Bone marrow (tissue), 2 donors: ENCODE data around the gene TTBK2.

ENCODE experiments used
- DNase-seq, 2 donors: peaks; one replicate each; lab custom pipeline; 2025; lab: John Stamatoyannopoulos, UW

Gene TTBK2

DNA sequence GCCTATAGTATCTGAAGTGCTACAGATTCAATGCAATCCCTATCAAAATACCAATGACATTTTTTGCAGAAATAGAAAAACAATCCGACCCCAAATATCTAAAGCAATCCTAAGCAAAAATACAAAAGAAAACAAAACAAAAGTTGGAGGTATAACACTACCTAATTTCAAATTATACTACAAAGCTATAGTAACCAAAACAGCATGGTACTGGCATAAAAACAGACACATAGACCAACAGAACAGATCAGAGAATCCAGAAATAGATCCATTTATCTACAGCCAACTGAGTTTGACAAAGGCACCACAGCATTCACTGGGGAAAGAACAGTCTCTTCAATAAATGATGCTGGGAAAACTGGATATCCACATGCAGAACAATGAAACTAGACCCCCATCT lies 159.8 kb downstream of the TTBK2 start:
- DNase-seq, result no peak

DNA sequence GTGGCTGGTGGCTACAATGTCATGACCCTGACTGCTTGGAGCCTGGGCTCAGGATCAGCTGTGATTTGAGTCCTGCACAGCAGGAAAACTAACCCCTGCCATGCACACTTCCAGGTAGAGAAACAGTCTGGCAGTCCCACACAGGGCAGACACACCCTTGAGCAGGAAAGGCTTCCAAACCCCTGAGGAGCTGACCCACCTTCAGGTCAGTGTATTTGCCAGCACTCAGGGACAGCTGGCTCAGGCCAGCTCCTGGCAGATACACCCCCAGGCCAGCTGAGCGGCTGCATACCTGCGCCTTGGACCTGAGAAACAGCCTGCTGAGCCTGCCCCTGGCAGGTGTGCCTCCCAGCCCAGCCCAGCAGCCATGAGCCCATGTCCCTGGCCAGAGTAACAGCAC lies 161.5 kb downstream of the TTBK2 start:
- no peak for DNase-seq

DNA sequence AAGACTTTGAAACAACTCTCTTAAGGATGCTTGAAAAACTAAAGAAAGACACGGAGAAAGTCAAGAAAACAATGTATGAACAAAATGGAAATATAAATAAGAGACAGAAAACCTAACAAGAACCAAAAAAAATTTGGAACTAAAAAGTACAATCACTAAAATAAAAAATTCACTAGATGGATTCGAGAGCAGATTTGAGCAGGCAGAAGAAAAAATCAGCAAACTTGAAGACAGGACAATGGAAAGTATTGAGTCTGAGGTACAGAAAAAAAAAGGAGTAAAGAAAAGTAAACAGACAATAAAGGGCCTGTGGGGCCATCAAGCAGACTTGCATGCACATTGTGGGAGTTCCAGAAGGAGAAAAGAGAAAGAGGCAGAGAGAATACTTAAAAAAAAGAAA lies 170.3 kb downstream of the TTBK2 start:
- no peak for DNase-seq

DNA sequence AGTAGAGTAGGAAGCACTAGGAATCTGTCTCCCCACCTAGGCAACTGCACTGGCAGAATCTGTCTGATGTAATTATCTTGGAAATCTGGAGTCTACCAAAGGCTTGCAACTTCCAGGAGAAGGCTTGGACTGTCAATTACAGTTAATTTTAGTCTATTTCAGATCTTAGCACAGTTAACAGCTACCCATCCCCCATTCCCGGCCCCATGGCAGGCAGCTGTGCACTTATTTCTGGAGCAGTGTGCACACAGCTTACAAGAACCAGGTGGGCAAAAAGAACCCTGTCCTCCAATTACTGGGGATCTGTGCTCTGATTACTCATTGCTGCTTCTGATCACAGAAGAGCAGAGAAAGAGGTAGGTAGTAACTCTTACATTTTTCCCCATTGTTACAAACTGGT lies 171.3 kb downstream of the TTBK2 start:
- DNase-seq, result no peak

DNA sequence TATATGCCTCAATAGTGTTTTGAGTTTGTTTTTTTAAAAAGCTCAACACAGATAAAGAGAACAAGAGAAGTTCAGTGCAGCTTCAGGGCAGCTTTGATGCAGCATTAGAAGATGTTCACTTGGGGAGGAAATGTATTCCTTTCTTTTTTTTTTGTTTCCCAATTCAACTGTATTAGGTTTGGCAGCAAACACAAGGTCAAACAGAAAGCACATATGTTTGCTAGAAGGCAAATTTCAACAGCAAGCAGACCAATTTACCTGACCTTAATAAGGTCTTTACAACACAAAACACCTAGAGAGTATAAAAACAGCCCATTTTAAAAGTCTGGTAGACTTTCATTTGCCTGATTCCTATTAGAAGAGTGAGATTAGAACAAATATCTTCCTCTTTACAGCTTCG lies 176.4 kb downstream of the TTBK2 start:
- DNase-seq, result no peak

DNA sequence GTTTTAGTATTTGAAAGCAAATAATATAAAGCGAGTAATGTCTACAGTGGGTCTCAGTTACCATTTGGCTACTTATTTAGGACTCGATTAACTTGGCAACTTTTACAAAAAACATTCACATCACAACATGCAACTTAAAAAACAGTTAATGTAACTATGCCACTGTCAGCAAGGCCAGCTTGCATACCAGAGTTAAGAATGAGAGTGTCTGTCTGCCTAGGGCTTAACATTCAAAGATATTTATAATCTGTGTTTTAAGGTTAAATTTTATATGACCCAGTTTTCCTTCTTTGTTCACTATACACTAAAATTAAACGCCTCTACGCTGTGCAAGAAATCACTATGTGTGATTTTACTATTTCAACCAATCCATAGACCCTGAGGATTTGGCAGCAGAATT lies 178.4 kb downstream of the TTBK2 start:
- no peak for DNase-seq

DNA sequence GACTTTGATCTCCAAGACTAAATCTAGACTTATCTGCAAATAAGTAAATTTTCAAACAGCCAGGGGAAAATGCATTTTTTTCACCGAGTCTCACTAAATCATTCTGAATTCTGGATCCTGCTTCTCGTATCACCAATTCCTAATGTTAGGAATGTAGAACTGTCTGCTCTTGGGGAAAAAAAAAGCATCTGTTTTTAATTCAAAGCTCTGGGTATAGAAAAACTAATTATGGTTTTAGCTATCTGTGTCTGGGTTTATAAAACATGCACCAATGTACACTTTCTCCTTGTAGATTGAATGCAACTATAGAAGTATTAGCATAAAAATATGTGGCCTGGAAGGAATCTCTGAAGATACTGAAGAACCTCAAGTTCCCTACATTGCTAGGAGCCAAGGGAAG lies 178.9 kb downstream of the TTBK2 start:
- no peak for DNase-seq

DNA sequence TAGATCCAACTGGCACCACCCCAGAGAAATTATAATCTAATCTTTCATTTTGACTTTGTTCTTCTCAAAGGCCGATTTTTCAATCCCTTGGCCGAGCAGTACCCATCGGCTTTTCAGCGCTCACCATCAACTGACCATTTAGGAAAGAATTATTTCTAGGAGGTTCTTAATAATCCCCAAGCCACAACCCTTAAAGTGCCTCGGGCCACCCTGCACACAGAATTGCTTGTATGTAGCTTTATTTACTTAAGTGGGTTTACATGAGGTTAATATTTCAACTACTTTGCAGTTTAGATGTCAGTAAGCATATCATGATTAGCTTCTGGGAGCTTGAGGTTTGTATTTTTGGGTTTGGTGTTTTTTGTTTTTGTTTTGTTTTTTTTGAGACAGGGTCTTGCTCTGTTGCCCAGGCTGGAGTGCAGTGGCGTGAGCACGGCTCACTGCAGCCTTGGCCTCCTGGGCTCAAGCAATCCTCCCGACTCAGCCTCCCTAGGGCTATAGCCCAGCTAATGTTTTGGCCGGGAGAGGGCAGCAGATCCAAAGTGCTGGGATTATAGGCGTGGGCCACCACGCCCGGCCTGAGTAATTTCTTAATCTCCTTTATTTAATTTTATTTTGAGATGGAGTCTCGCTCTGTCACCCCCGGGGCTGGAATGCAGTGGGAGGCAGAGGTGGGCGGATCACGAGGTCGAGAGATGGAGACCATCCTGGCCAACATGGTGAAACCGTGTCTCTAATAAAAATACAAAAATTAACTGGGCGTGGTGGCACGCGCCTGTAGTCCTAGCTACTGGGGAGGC lies 182.8 kb downstream of the TTBK2 start:
- no peak for DNase-seq

DNA sequence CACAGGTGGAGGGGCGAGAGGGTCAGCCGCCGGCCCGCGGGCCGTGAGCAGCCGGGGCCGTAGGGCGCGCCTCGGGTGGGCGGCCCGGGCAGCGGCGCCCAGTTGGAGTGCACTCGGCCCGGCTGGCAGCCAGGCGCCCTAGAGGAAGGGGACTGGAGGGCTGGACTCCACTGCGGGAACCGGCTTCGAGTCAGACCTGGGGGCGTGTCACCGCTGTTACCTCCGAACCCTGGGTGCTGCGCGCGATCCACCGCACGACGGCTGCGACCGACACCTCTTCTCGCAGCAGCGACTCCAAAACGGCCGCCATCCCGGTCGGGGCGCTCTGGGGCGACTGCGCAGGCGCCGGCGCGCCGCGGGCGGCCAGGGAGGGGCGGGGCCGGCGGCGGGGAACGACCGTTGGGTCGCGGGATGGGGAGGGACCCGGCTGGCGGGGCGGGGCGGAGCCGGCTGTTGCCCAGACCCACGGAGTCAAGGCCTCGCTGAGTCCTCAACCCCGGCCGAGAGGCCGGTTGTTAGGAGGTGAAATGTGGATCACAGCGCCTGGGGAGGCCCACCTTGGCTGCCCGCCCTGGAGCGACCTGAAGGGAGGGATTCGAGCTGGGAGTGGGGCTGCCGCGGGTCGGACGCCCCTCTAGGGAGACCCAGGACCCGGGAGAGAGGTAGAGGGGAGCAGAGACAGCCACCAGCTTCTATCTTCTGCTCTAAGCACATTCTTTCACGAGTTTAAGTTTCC lies 183.6 kb downstream of the TTBK2 start, which contains the start of gene CDAN1:
Gene CDAN1, minus strand, starts transcription at position 336 of the 736 bp plus-strand sequence. Its CDS starts 26 bp downstream, at position 310.
- peak; percentile 75 to 88 for DNase-seq

DNA sequence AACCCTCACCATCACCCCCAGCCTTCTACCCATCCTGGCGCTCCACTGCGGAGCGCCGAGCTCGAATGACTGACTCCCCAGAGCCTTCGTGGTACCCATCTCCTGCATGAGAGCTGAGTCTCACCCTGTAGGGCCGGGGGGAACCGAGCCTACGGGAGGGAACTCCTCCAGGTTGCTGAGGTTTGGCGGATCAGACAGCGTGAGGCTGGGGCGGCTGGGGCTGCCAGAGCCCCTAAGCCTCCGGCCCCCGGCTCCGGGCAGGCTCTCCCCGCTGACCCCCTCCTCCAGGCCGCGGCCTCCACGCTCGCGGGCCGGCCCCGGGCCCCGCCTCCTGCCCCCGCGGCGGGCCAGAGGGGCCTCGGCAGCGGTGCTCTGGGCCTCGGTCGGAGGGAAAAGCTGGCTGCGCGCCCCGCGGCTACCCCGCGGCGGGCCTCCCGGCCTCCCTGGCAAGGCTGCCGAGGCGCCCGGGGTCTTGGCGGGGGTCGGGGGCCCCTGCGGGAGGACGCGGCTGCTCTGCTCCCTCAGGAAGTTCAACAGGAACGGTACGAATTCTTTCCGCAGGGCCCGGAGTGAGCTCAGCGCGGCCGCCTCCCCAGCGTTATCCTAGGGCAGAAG lies 184.3 kb downstream of the TTBK2 start:
- no peak for DNase-seq

DNA sequence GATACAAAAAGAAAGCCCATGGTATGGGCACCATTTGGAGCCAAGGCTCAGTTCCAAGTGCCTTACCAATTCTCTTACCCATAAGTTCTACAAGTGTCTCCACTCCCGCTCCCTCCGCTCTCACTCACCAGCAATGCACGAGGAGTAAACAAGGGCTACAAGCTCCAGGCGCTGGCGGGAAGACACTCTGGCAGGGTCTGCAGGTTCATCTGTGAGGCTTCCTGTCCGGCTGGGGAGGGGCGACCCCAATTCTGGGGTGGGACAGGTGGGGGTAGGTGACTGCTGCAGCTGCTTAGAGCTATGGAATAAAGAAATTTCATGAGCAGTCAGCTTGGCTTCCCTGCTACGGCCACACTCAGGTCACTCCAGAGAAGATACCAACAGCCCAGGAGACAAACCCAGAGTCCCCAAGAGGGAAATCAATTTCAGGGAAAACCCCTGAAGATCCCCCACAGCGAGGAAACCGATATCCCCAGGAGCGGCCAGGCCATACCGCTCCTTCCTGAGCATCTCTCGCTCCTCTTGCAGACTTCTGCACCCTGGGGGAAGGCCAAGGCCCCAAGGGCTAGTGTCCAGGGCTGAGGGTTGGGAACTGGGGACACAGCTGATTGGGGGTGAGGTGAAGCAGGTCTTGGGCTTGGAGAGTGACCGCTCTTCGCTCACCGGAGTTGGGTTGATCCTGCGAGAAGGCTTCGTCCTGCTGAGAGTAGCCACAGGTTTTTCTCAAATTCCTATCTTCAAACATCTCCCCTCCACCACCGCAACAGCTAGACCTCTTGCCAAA lies 185.0 kb downstream of the TTBK2 start:
- no peak for DNase-seq

DNA sequence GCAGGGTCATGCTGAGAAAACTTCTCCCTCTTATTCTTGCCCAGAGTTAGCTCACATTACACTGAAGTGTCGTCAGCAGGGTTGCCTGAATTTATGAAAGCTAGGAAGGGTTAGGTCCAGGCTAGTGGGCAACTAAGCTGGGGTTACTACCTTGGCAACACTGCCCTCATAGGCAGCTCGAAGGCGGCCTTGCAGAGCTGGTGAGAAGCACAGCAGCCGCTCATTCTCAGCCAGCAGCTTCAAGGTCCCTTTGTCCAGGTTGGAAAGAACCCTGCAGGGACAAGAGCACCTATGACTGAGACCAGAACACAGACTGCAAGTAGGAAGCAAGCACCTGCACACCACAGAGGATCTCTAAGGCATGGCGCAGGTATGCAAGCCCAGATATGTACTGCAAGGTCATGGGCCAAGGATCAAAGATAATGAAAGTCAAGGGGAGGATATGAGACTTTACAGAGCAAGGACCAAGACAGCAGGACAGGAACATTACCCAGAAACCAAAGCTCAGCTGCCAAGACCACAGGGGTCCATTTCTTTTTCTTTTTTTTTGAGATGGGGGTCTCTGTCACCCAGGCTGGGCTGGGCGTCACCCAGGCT lies 186.4 kb downstream of the TTBK2 start:
- no peak for DNase-seq

DNA sequence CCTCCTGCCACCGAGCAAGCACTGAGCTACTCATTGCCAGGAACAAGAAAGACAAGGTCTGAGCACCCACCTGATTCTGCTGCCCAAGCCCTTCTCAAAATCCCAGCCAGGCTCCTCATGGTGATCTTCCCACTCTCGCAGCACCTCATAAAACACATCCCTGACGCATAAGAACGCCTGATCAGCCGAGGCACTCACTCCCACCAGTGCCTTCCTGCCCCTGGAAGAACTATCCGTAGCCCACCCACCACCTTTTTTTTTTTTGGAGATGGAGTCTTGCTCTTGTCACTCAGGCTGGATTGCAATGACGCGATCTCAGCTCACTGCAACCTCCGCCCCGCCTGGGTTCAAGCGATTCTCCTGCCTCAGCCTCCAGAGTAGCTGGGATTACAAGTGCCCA lies 187.6 kb downstream of the TTBK2 start:
- DNase-seq, result no peak

DNA sequence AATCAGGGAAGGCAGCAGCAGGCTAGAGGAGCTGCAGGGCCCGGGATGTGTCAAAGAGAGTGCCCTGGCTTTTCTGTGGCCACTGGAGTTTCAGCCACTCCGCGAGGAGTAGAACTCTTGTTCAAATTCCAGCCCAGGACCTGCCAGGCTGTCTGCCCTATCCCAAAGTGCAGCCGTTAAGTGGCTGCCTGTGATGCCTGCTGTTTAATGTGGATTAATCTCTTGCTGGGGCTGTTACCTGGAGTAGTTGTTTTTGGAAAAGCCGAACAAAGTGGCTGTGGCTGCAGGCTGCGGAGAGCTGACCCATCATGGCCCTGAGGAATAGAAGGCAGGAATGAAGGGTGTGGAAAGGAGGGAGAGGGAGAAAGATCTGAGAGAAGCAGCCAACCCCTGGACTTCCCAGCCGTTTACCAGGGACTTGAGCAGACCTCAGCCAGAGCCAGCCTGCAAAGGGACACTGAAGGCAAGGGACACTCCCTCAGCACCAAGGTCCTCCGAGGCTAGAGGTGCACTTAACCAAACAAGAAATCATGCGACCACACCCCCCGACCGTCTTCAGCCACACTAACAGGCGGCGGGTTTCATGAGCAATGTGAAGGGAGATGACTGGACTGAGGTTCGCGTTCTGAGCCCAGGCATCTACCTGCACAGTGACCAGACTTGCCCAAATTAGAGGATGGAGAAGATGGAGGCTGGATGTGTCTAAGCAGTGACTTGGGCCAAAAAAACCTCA lies 188.3 kb downstream of the TTBK2 start:
- DNase-seq, result no peak

DNA sequence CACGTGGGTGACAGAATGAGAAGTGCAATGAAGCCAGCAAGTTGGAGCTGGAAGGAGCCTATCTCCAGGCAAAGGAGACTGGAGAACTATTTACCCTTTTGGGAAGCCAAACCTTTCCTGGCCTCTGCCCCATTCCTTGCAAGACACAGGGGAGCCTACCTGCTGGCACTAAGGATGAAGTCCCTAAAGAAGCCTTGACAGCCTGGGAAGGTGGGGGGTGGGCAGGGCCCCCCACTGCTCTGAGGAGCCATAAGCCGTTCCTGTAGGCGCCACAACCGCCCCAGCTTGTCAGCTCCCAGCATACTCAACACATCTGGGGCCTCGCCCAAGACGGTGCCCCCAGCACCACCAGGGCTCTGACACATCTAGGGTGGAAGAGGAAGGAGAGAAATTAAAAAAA lies 189.1 kb downstream of the TTBK2 start:
- DNase-seq, result no peak

DNA sequence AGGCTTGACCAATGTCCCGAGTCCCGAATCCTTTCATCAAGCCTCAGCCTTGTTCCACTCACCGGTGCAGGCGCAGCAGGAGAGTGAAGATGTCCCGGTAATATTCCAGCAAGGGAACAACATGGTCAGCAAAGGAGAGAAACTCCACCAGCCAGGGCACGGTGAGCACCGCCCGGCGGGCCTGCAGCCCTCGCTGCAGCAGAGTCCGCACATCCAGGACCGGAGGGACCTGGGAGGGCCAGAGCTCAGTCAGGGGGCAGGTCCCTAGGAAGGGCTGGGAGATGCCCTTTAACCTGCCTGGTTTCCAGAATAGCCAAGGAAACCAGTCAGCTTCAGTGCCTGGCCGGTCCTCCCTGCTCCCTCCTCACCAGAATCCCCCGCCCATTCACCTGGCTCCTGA lies 190.0 kb downstream of the TTBK2 start:
- no peak for DNase-seq

DNA sequence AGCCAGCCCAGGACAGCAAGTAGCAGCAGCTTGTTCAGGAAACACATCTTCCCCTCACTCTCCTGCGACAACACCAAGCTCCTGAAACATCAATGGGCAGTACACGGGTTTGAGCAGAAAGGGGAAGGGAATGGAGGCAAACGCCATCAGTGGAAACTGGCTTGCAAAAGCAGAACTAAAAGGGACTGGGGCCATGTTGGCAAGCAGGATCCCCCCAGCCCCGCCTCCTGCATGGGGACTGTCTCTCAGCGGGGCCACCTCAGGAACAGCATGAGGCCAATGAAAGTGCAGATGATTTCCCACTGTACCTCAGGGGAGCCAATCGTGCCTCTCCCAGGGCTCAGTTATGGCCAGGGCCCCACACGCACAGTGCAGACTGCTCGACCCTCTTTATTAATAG lies 190.4 kb downstream of the TTBK2 start:
- DNase-seq, result no peak

DNA sequence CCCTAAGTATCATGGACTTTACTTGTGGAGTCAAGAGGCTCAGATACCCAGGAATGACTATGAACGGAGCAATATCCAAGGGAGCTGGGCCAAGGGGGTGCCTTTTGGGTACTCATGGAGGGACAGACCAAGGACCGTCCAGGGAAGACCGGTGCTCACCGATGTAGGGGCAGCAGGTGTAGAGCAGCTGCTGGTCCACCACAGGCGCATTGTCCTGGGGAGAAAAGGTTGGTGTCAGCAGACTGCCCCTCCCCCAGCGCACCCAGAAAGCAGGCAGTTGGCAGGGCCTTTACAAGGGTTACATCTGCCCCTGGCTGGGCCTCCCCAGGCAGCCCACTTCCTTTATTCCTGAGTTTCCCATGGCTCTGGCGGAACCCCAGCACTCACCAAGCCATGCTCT lies 191.2 kb downstream of the TTBK2 start:
- DNase-seq, result no peak

DNA sequence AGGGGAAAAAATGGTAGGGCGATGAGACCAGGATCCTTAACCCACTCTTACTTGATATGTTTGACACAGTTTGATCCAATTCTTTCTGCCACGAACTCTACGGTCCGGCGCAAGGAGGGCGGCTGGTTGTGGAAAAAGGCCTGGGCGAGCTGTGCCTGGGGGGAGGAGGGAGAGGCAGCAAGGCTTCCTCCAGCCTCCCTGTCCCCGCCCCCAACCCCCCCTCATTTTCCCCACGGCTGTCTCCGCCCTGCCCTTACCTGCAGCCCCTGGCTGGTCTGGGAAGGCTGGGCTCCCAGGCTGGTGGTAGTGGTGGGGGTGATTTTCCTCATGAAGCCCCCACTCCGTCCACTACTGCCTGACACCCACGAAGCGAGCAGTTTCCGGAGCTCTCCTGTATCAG lies 191.6 kb downstream of the TTBK2 start:
- no peak for DNase-seq

DNA sequence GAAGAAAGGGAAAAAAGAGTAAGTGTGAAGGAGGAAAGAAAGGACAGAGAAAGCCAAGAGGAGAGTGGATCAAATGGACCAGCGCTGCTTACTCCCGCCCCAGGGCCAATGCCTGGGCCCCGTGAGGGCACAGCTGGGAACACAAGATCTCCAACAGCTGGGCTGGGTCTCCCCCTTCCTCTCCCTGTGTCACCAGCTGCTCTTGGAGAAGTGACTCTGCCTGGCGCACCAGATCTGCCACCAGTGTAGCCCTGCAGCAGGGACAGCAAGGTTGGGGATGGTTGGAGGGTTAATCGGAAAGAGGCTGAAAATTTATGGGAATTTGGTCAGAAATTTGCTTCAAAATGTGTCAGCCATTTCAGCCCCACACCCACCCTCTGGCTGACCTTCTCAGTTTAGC lies 192.0 kb downstream of the TTBK2 start:
- no peak for DNase-seq

DNA sequence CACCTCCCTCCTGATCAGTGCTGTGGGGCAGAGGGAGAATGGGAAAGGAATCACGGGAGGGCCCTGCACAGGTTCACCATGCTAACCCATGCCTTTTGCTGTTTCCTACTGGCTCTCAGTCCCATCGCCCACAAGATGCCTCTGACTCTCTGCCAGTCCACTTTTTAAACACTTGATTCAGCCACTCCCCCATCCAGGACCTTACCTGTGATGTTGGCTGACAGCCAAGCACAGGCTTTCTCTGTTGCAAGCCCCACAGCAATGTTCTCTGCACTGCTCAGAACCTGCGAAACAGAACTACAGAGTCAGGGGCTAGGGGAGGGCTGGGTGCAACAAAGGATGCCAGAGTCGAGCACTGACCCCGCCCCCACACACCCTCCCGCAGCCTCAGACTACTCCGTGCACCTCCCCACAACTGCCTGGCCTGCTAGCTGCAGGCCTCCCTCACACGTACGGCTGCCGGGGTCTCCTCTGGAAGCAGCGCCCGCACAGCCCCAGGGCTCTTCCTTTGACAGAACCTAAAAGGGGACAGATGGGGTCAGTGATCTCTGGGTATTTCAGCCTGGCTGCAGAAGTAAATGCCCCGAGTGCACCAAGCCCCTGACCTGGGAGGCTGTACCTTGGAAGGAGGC lies 192.7 kb downstream of the TTBK2 start:
- DNase-seq, result no peak
